ENCODE measurements around the gene KDR. TPM values are rescaled to one million over a fixed set of nuclear protein-coding genes. Genes with fewer than 3 reads are reported as not detected.

The KDR gene
- total RNA-seq, 2 experiments from 2014 or later = not detected

- H3K27me3 Mint-ChIP-seq = peaks cover 33% of the 10 kb centered on the region
- ChIA-PET POLR2A (no interaction called here), CTCF (no interaction called here)
- peaks cover 2% of the 10 kb centered on the region for H3K4me1 Mint-ChIP-seq (ENCODE audit: low read depth)
- H3K9me3 Mint-ChIP-seq = no peaks in the 10 kb centered on the region
- DNase-seq (no peak), ATAC-seq (no peak)
- no peak overlapping the region for H3K27ac Mint-ChIP-seq
- TF ChIP-seq CTCF (IDR thresholded peaks at IDR 0.05) = no peak
- no peak overlapping the region for H3K4me3 Mint-ChIP-seq
- intact Hi-C loops (cut with micrococcal nuclease) = no loop called here
- no peaks in the 10 kb centered on the region for H3K36me3 Mint-ChIP-seq (ENCODE audit: low read depth)
Measured at GRCh38 chr4:55154933-55155332, 29.5 kb upstream of the KDR start.

- TF ChIP-seq CTCF (IDR thresholded peaks at IDR 0.05) = no peak
- no peak overlapping the region for H3K4me3 Mint-ChIP-seq
- H3K27me3 Mint-ChIP-seq = peaks cover 33% of the 10 kb centered on the region
- intact Hi-C loops (cut with micrococcal nuclease) = no loop called here
- H3K4me1 Mint-ChIP-seq (ENCODE audit: low read depth) = peaks cover 2% of the 10 kb centered on the region
- H3K9me3 Mint-ChIP-seq = no peaks in the 10 kb centered on the region
- POLR2A ChIA-PET = no interaction called here
- H3K27ac Mint-ChIP-seq = no peak overlapping the region
- no peaks in the 10 kb centered on the region for H3K36me3 Mint-ChIP-seq (ENCODE audit: low read depth)
- no peak for DNase-seq
- CTCF ChIA-PET = no interaction called here
- no peak for ATAC-seq
Measured at GRCh38 chr4:55154290-55154880, 29.0 kb upstream of the KDR start.

- ChIA-PET POLR2A (no interaction called here), CTCF (no interaction called here)
- no peaks in the 10 kb centered on the region for H3K36me3 Mint-ChIP-seq (ENCODE audit: low read depth)
- no peaks in the 10 kb centered on the region for H3K9me3 Mint-ChIP-seq
- H3K27me3 Mint-ChIP-seq = peaks cover 7% of the 10 kb centered on the region
- no peak for TF ChIP-seq CTCF (IDR thresholded peaks at IDR 0.05)
- no peaks in the 10 kb centered on the region for H3K4me1 Mint-ChIP-seq (ENCODE audit: low read depth)
- H3K27ac Mint-ChIP-seq = no peak overlapping the region
- no peak for DNase-seq
- intact Hi-C loops (cut with micrococcal nuclease) = no loop called here
- H3K4me3 Mint-ChIP-seq = no peak overlapping the region
- ATAC-seq = no peak
Measured at GRCh38 chr4:55143858-55144257, 18.5 kb upstream of the KDR start.

GRCh38 chr4:55138367-55138766 lies 13.0 kb upstream of the KDR start:
- no peaks in the 10 kb centered on the region for H3K4me1 Mint-ChIP-seq (ENCODE audit: low read depth)
- no peaks in the 10 kb centered on the region for H3K9me3 Mint-ChIP-seq
- DNase-seq (no peak), ATAC-seq (no peak)
- intact Hi-C loops (cut with micrococcal nuclease) = no loop called here
- POLR2A ChIA-PET = no interaction called here
- peaks cover 15% of the 10 kb centered on the region for H3K27me3 Mint-ChIP-seq
- H3K4me3 Mint-ChIP-seq = no peak overlapping the region
- H3K36me3 Mint-ChIP-seq (ENCODE audit: low read depth) = no peaks in the 10 kb centered on the region
- H3K27ac Mint-ChIP-seq = no peak overlapping the region
- no peak for TF ChIP-seq CTCF (IDR thresholded peaks at IDR 0.05)
- CTCF ChIA-PET = no interaction called here

GRCh38 chr4:55136634-55137033 lies 11.2 kb upstream of the KDR start:
- ChIA-PET CTCF (no interaction called here), POLR2A (no interaction called here)
- intact Hi-C loops (cut with micrococcal nuclease) = no loop called here
- ATAC-seq (no peak), DNase-seq (no peak)
- no peaks in the 10 kb centered on the region for H3K9me3 Mint-ChIP-seq
- H3K4me3 Mint-ChIP-seq = no peak overlapping the region
- H3K27me3 Mint-ChIP-seq = peaks cover 13% of the 10 kb centered on the region
- TF ChIP-seq CTCF (IDR thresholded peaks at IDR 0.05) = no peak
- no peak overlapping the region for H3K27ac Mint-ChIP-seq
- H3K4me1 Mint-ChIP-seq (ENCODE audit: low read depth) = no peaks in the 10 kb centered on the region
- no peaks in the 10 kb centered on the region for H3K36me3 Mint-ChIP-seq (ENCODE audit: low read depth)
